ENCODE measurements around the gene KNSTRN. TPM values are rescaled to one million over a fixed set of nuclear protein-coding genes. Genes with fewer than 3 reads are reported as not detected.

The KNSTRN gene
- total RNA-seq, 1 experiment from 2014 or later = 117 TPM

Other genes with a start within 250 kb of the KNSTRN start
- gene BUB1B, start 221.7 kb upstream of the KNSTRN start, total RNA-seq (2014; rRNA removed; shearing (Covaris generic)) = 73.0 and 82.1 TPM in 2 replicates
- gene PAK6, start 143.7 kb upstream of the KNSTRN start, total RNA-seq (2014; rRNA removed; shearing (Covaris generic)) = 0.17 and 0.43 TPM in 2 replicates
- not detected in 2 replicates for gene ANKRD63, start 99.7 kb upstream of the KNSTRN start, total RNA-seq (2014; rRNA removed; shearing (Covaris generic))
- gene PLCB2, start 74.8 kb upstream of the KNSTRN start, total RNA-seq (2014; rRNA removed; shearing (Covaris generic)) = not detected in 2 replicates
- gene INAFM2, start 59.0 kb upstream of the KNSTRN start, total RNA-seq (2014; rRNA removed; shearing (Covaris generic)) = 12.7 and 14.7 TPM in 2 replicates
- gene CCDC9B, start 41.8 kb upstream of the KNSTRN start, total RNA-seq (2014; rRNA removed; shearing (Covaris generic)) = 4.4 and 12.1 TPM in 2 replicates
- not detected in 2 replicates for gene PHGR1, start 31.7 kb upstream of the KNSTRN start, total RNA-seq (2014; rRNA removed; shearing (Covaris generic))
- 0.19 and 0.36 TPM in 2 replicates for gene DISP2, start 24.5 kb upstream of the KNSTRN start, total RNA-seq (2014; rRNA removed; shearing (Covaris generic))
- gene IVD, start 23.1 kb downstream of the KNSTRN start, total RNA-seq (2014; rRNA removed; shearing (Covaris generic)) = 10.8 and 20.7 TPM in 2 replicates
- gene BAHD1, start 58.2 kb downstream of the KNSTRN start, total RNA-seq (2014; rRNA removed; shearing (Covaris generic)) = 11.2 and 14.0 TPM in 2 replicates
- 39.0 and 49.1 TPM in 2 replicates for gene CHST14, start 88.3 kb downstream of the KNSTRN start, total RNA-seq (2014; rRNA removed; shearing (Covaris generic))
- gene CCDC32, start 182.3 kb downstream of the KNSTRN start, total RNA-seq (2014; rRNA removed; shearing (Covaris generic)) = 28.8 and 30.7 TPM in 2 replicates
- 11.8 and 19.7 TPM in 2 replicates for gene RPUSD2, start 186.6 kb downstream of the KNSTRN start, total RNA-seq (2014; rRNA removed; shearing (Covaris generic))
- 33.6 and 40.1 TPM in 2 replicates for gene KNL1, start 211.5 kb downstream of the KNSTRN start, total RNA-seq (2014; rRNA removed; shearing (Covaris generic))